Kidney epithelial cell (primary cell): Measurements from ENCODE around the gene FOXC2. TPM values are rescaled to one million over a fixed set of nuclear protein-coding genes. Genes with fewer than 3 reads are reported as not detected.

Experiments
- DNase-seq: peaks from one replicate; pipeline ENCODE4 v3.0.0-alpha.2; 2010; ENCODE audit warnings: low read depth
- H3K27me3 ChIP-seq: 2 replicates; pipeline ENCODE4 v1.6.0; 2011; ENCODE audit warnings: low read length; ENCODE audit not compliant: control insufficient read depth, insufficient read depth
- H3K36me3 ChIP-seq: 2 replicates; pipeline ENCODE4 v1.5.1; 2011; ENCODE audit warnings: low read length; ENCODE audit not compliant: control insufficient read depth, insufficient read depth
- H3K4me3 ChIP-seq: 2 replicates; pipeline ENCODE4 v1.5.1; 2011; ENCODE audit warnings: low read depth, mild to moderate bottlenecking, control low read depth, low read length
- CTCF ChIP-seq: IDR thresholded peaks from 2 replicates; pipeline ENCODE4 v1.5.1; 2011; ENCODE audit warnings: mild to moderate bottlenecking, moderate library complexity, low read length, control low read depth, inconsistent platforms; ENCODE audit not compliant: insufficient read depth, poor library complexity, severe bottlenecking
- total RNA-seq: library from RNA; depleted of rRNA; stranded (reverse); fragments of >200 nt; gene quantifications from 2 replicates; pipeline ENCODE4 v1.2.3, GENCODE V29; 2015

The FOXC2 gene
- total RNA-seq, 1 donor from 2014 or later: 12.2 TPM

GRCh38 chr16:86580791-86581170, 14.2 kb downstream of the FOXC2 start:
- TF ChIP-seq CTCF: no peak
- no peaks in the 10 kb centered on the region for H3K27me3 ChIP-seq
- no peaks in the 10 kb centered on the region for H3K36me3 ChIP-seq
- H3K4me3 ChIP-seq: no peak overlapping the region
- no peak for DNase-seq

GRCh38 chr16:86581458-86581857, 14.8 kb downstream of the FOXC2 start:
- no peak for DNase-seq
- TF ChIP-seq CTCF: no peak
- H3K36me3 ChIP-seq: no peaks in the 10 kb centered on the region
- no peak overlapping the region for H3K4me3 ChIP-seq
- H3K27me3 ChIP-seq: no peaks in the 10 kb centered on the region

- DNase-seq: no peak
- TF ChIP-seq CTCF: no peak
- H3K36me3 ChIP-seq: no peaks in the 10 kb centered on the region
- H3K27me3 ChIP-seq: no peaks in the 10 kb centered on the region
- H3K4me3 ChIP-seq: no peak overlapping the region
These were observed 17.5 kb downstream of the FOXC2 start for GRCh38 chr16:86584071-86584685.

DNA sequence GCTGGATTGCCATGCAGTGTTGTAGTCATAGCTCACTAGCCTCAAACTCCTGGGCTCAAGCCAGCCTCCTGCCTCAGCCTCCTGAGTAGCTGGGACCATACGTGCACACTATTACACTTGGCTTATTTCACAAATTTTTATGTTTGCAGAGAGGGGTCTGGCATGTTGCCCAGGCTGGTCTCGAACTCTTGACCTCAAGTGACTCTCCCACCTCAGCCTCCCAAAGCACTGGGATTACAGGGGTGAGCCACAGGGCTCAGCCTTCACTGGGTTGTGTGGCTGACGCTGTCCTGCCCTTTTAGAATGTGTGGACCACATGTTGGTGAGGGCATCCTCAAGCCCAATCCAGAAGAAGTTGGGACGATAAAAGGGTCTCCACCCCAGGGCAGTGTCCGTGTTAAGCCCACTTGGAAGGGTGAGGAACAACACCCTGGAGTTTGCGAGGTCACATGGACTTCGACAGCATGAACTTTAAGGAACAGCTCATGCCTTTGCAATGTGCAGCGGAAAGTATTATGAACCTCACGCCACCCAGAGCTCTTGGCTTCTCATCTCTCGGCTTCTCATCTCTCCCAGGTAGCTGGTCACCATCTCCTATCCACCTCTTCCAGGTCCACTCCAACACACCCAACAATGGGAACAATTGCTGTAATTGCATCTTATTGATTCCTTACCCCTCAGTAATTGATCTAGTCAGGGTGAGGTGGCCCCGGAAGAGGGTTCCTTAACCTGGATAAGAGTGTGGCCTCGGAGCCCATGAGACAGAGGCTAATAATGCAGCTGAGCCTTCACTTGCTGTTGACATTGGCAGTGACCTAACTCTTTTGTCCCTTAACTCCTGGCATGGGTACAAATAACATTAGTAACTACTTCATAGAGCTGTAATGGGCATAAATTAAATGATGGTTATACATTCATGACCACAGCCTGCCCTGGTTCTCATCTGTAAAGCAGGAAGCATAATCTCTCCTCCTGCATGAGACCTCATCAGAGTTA, 18.4 kb downstream of the FOXC2 start:
- H3K4me3 ChIP-seq: no peak overlapping the region
- no peak for DNase-seq

DNA sequence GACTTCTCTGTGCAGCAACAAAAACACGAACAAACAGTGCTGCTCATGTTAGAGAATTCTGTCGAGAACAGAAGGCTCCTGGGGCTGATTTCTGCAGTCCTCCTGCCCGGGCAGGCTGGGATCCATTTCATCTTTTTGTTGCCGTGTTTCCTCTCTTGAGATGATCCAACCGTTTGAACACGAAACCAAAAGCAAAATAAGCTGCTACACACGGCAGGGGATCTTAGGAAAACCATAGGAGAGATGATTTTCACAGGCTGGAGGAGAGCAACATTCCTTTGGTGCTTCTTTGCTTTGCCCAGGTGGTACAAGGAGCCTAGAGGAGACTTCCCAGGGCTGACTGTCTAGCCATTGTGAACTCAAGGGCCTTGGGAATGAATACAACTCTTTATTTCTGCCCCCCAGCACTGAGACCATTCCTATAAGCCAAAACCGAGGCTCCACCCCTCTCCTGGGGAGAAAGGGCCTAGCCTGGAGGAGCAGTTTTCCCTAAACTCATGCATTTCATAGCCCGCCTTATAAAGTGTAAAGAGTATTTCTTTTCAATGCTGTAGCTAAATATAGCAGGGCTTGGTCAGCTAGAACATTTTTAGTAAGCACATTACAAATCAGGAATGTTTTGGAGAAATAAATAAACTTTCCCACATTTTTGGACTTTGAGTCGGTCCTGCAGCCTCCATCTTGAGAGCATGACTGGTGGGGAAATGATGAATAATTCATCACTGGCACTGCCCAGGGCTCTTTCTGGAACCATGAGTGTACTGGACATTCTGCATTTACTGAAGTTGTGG, 19.4 kb downstream of the FOXC2 start:
- no peak for DNase-seq
- no peak overlapping the region for H3K4me3 ChIP-seq

More for the DNA sequence above, 18.4 kb downstream of the FOXC2 start:
- TF ChIP-seq CTCF: no peak
- Histone ChIP-seq H3K36me3 (no peaks in the 10 kb centered on the region), H3K27me3 (no peaks in the 10 kb centered on the region)

More for the DNA sequence above, 19.4 kb downstream of the FOXC2 start:
- Histone ChIP-seq H3K36me3 (no peaks in the 10 kb centered on the region), H3K27me3 (no peaks in the 10 kb centered on the region)
- TF ChIP-seq CTCF: no peak
